HEK293 (cell line): ENCODE measurements around the gene LYZL6.

Source experiments
- YY1 ChIP-seq: fragments of 450-650 bp; formaldehyde crosslinking; IDR thresholded peaks from 2 replicates; pipeline ENCODE4 v1.5.1; 2018; ENCODE audit warnings: missing biosample characterization, missing genetic modification characterization
- ZBTB48 ChIP-seq: fragments of 450-650 bp; formaldehyde crosslinking; IDR thresholded peaks from 2 replicates; pipeline ENCODE4 v1.5.1; 2016; ENCODE audit warnings: missing biosample characterization, missing genetic modification characterization
- ZNF335 ChIP-seq: fragments of 450-650 bp; formaldehyde crosslinking; conservative IDR thresholded peaks from 2 replicates; pipeline ENCODE4 v1.5.1; 2016; ENCODE audit warnings: missing biosample characterization, missing genetic modification characterization
- ZNF777 ChIP-seq: fragments of 450-650 bp; formaldehyde crosslinking; IDR thresholded peaks from 2 replicates; pipeline ENCODE4 v1.5.1; 2017; ENCODE audit warnings: missing biosample characterization, missing genetic modification characterization, borderline replicate concordance
- ZXDB ChIP-seq: fragments of 450-650 bp; formaldehyde crosslinking; IDR thresholded peaks from 2 replicates; pipeline ENCODE4 v1.5.1; 2016; ENCODE audit warnings: missing biosample characterization, missing genetic modification characterization
- TF ChIP-seq, protein P1 (sequence below): fragments of 450-650 bp; formaldehyde crosslinking; IDR thresholded peaks from 2 replicates; pipeline ENCODE4 v1.5.1; 2016; ENCODE audit warnings: missing biosample characterization, missing genetic modification characterization
- TF ChIP-seq, protein P2 (sequence below): fragments of 450-650 bp; formaldehyde crosslinking; IDR thresholded peaks from 2 replicates; pipeline ENCODE4 v1.5.1; 2016; ENCODE audit warnings: missing biosample characterization, missing genetic modification characterization
- TF ChIP-seq, protein P3 (sequence below): fragments of 450-650 bp; formaldehyde crosslinking; IDR thresholded peaks from 2 replicates; pipeline ENCODE4 v1.5.1; 2016; ENCODE audit warnings: missing biosample characterization, missing genetic modification characterization
- TF ChIP-seq, protein P4 (sequence below): sonication (generic); formaldehyde crosslinking; IDR thresholded peaks from 2 replicates; pipeline ENCODE4 v1.8.1; 2022; ENCODE audit warnings: mild to moderate bottlenecking, moderate library complexity, missing genetic modification reagents
- TF ChIP-seq, protein P5 (sequence below): fragments of 450-650 bp; formaldehyde crosslinking; IDR thresholded peaks from 2 replicates; pipeline ENCODE4 v1.5.1; 2016; ENCODE audit warnings: missing biosample characterization, missing genetic modification characterization
- TF ChIP-seq, protein P6 (sequence below): fragments of 450-650 bp; formaldehyde crosslinking; IDR thresholded peaks from 2 replicates; pipeline ENCODE4 v1.5.1; 2016; ENCODE audit warnings: missing biosample characterization, missing genetic modification characterization

DNA sequence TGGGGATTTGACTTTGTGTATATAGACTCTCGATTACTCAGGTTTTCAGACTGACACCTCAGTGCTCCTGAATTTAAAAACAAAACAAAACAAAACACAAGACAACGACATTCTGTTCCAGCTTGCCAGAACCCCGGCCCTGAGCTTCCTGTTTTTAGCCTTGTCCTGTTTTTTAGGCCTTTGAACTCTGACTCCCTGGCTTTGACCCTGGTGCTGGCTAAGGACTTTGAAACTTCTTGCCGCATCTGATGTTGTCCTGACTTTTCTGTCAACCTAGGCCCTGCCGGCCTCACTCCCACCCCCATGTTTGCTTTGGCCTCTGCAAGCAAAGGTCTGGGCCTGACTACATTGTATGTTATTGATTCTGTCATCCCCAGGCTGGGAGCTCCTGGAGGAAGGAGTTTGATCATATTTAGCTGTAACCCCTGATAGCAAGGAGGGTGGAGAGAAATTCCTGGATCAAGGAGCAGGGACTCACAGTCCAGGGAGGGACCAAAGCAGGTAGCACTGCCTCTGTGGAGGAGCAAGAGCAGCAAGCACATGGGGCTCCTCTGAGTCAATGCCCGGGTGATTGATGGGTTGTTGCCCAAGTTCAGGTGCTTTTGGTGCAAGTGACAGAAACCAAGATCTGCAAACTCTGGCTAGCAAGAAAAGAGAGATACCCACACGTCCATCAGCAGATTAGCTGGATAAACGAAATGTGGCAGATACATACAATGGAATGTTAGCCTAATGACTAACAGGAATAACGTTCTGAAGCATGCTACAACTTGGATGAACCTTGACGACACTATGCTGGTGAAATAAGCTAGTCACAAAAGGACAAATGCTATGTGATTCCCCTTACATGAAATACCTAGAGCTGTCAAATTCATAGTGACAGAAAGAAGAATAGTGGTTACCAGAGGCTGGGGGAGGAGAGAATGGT, 30.1 kb upstream of the LYZL6 start:
- TF ChIP-seq, protein P1, sequence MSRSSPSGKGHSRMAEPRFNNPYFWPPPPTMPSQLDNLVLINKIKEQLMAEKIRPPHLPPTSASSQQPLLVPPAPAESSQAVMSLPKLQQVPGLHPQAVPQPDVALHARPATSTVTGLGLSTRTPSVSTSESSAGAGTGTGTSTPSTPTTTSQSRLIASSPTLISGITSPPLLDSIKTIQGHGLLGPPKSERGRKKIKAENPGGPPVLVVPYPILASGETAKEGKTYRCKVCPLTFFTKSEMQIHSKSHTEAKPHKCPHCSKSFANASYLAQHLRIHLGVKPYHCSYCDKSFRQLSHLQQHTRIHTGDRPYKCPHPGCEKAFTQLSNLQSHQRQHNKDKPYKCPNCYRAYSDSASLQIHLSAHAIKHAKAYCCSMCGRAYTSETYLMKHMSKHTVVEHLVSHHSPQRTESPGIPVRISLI (tag by site-specific recombination) = no peak
- TF ChIP-seq, protein P2, sequence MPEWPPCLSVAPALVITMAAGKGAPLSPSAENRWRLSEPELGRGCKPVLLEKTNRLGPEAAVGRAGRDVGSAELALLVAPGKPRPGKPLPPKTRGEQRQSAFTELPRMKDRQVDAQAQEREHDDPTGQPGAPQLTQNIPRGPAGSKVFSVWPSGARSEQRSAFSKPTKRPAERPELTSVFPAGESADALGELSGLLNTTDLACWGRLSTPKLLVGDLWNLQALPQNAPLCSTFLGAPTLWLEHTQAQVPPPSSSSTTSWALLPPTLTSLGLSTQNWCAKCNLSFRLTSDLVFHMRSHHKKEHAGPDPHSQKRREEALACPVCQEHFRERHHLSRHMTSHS (tag by site-specific recombination) = no peak
- TF ChIP-seq ZNF777 (tag by site-specific recombination) = no peak
- TF ChIP-seq, protein P3, sequence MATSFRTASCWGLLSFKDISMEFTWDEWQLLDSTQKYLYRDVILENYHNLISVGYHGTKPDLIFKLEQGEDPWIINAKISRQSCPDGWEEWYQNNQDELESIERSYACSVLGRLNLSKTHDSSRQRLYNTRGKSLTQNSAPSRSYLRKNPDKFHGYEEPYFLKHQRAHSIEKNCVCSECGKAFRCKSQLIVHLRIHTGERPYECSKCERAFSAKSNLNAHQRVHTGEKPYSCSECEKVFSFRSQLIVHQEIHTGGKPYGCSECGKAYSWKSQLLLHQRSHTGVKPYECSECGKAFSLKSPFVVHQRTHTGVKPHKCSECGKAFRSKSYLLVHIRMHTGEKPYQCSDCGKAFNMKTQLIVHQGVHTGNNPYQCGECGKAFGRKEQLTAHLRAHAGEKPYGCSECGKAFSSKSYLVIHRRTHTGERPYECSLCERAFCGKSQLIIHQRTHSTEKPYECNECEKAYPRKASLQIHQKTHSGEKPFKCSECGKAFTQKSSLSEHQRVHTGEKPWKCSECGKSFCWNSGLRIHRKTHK (tag by site-specific recombination) = no peak
- TF ChIP-seq YY1 (tag by site-specific recombination) = no peak
- TF ChIP-seq, protein P4, sequence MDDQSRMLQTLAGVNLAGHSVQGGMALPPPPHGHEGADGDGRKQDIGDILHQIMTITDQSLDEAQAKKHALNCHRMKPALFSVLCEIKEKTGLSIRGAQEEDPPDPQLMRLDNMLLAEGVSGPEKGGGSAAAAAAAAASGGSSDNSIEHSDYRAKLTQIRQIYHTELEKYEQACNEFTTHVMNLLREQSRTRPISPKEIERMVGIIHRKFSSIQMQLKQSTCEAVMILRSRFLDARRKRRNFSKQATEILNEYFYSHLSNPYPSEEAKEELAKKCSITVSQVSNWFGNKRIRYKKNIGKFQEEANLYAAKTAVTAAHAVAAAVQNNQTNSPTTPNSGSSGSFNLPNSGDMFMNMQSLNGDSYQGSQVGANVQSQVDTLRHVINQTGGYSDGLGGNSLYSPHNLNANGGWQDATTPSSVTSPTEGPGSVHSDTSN (CRISPR knock-in tag) = no peak
- TF ChIP-seq, protein P5, sequence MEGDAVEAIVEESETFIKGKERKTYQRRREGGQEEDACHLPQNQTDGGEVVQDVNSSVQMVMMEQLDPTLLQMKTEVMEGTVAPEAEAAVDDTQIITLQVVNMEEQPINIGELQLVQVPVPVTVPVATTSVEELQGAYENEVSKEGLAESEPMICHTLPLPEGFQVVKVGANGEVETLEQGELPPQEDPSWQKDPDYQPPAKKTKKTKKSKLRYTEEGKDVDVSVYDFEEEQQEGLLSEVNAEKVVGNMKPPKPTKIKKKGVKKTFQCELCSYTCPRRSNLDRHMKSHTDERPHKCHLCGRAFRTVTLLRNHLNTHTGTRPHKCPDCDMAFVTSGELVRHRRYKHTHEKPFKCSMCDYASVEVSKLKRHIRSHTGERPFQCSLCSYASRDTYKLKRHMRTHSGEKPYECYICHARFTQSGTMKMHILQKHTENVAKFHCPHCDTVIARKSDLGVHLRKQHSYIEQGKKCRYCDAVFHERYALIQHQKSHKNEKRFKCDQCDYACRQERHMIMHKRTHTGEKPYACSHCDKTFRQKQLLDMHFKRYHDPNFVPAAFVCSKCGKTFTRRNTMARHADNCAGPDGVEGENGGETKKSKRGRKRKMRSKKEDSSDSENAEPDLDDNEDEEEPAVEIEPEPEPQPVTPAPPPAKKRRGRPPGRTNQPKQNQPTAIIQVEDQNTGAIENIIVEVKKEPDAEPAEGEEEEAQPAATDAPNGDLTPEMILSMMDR (tag by site-specific recombination) = no peak
- no peak for TF ChIP-seq ZNF335 (tag by site-specific recombination)
- no peak for TF ChIP-seq ZXDB (tag by site-specific recombination)
- TF ChIP-seq ZBTB48 (tag by site-specific recombination) = no peak
- TF ChIP-seq, protein P6, sequence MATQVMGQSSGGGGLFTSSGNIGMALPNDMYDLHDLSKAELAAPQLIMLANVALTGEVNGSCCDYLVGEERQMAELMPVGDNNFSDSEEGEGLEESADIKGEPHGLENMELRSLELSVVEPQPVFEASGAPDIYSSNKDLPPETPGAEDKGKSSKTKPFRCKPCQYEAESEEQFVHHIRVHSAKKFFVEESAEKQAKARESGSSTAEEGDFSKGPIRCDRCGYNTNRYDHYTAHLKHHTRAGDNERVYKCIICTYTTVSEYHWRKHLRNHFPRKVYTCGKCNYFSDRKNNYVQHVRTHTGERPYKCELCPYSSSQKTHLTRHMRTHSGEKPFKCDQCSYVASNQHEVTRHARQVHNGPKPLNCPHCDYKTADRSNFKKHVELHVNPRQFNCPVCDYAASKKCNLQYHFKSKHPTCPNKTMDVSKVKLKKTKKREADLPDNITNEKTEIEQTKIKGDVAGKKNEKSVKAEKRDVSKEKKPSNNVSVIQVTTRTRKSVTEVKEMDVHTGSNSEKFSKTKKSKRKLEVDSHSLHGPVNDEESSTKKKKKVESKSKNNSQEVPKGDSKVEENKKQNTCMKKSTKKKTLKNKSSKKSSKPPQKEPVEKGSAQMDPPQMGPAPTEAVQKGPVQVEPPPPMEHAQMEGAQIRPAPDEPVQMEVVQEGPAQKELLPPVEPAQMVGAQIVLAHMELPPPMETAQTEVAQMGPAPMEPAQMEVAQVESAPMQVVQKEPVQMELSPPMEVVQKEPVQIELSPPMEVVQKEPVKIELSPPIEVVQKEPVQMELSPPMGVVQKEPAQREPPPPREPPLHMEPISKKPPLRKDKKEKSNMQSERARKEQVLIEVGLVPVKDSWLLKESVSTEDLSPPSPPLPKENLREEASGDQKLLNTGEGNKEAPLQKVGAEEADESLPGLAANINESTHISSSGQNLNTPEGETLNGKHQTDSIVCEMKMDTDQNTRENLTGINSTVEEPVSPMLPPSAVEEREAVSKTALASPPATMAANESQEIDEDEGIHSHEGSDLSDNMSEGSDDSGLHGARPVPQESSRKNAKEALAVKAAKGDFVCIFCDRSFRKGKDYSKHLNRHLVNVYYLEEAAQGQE (tag by site-specific recombination) = no peak
